22Rv1 (cell line): ENCODE measurements around the gene ZNF324.

Experiments
- H3K27ac ChIP-seq: fragments of 450-650 bp; 2 replicates; pipeline ENCODE4 v1.5.1; 2017
- ZFX ChIP-seq: fragments of 450-650 bp; IDR thresholded peaks from 2 replicates; pipeline ENCODE4 v1.6.1; 2017; ENCODE audit warnings: antibody characterized with exemption, borderline replicate concordance
- TF ChIP-seq, protein P1 (sequence below): fragments of 450-650 bp; IDR thresholded peaks from 2 replicates; pipeline ENCODE4 v1.5.1; 2017; ENCODE audit warnings: mild to moderate bottlenecking

The ZNF324 gene

GRCh38 chr19:58450856-58451357 is 16.0 kb upstream of the ZNF324 start:
- H3K27ac ChIP-seq, result peak overlapping the region; percentile 70

DNA sequence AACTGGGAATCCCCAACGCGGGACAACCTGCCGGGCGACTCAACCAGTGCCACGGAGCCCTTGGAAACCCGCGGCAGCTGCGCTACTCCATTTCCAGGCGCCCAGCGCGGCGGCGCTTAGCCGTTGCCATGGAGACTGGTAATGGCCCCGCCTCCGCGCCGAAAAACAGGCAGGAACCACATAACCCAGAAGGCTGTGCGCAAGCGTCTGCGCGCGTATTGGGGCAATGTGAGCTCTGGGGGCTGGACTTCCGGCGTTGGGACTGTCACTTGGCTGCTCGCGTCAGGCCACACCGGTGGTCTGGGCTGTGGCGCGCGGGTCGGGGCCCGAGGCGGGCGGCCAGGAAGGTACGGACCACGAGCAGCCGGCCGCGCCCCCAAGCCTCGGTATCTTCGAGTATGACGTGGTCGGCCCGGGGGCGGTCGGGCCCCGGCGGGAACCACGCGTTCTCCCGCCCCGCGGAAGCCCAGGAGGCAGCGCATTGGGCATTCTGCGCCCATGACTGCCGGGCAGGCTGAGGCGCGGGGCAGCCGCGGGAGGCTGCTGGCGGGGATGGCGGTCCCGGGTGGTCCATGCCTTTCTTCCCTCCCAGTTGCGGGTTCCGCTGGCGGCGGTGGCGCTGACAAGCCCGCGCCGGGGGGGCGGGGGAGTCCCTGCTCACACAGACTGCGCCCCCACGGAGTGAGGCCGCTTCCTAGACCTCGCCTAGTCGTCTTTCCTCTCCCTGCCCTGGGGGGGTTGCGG is 15.3 kb upstream of the ZNF324 start, which contains the start of gene ZNF324B:
TSS of gene ZNF324B (plus strand) at position 265 of the 744 bp plus-strand sequence. CDS start 2,080 bp downstream, outside the sequence.
- peak within 1 kb of the TSS; percentile 70 for H3K27ac ChIP-seq
- TF ChIP-seq ZFX, result no peak
- TF ChIP-seq, protein P1, sequence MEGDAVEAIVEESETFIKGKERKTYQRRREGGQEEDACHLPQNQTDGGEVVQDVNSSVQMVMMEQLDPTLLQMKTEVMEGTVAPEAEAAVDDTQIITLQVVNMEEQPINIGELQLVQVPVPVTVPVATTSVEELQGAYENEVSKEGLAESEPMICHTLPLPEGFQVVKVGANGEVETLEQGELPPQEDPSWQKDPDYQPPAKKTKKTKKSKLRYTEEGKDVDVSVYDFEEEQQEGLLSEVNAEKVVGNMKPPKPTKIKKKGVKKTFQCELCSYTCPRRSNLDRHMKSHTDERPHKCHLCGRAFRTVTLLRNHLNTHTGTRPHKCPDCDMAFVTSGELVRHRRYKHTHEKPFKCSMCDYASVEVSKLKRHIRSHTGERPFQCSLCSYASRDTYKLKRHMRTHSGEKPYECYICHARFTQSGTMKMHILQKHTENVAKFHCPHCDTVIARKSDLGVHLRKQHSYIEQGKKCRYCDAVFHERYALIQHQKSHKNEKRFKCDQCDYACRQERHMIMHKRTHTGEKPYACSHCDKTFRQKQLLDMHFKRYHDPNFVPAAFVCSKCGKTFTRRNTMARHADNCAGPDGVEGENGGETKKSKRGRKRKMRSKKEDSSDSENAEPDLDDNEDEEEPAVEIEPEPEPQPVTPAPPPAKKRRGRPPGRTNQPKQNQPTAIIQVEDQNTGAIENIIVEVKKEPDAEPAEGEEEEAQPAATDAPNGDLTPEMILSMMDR, result no peak

More at GRCh38 chr19:58450856-58451357, 16.0 kb upstream of the ZNF324 start:
- no peak for TF ChIP-seq ZFX
- TF ChIP-seq, protein P1, result no peak

GRCh38 chr19:58453743-58454142 is 13.1 kb upstream of the ZNF324 start:
- TF ChIP-seq ZFX, result no peak
- TF ChIP-seq, protein P1, result no peak
- H3K27ac ChIP-seq, result no peak overlapping the region

DNA sequence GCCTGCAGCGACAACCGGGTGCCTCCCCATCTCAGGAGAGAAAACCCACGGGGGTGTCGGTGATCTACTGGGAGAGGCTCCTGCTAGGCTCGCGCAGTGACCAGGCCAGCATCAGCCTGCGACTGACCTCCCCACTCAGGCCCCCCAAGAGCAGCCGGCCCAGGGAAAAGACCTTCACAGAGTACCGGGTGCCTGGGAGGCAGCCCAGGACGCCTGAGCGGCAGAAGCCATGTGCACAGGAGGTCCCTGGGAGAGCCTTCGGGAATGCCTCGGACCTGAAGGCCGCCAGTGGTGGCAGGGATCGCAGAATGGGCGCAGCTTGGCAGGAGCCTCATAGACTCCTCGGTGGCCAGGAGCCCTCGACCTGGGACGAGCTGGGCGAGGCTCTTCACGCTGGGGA is 11.6 kb upstream of the ZNF324 start:
- no peak overlapping the region for H3K27ac ChIP-seq
- TF ChIP-seq ZFX, result no peak
- TF ChIP-seq, protein P1, result no peak

DNA sequence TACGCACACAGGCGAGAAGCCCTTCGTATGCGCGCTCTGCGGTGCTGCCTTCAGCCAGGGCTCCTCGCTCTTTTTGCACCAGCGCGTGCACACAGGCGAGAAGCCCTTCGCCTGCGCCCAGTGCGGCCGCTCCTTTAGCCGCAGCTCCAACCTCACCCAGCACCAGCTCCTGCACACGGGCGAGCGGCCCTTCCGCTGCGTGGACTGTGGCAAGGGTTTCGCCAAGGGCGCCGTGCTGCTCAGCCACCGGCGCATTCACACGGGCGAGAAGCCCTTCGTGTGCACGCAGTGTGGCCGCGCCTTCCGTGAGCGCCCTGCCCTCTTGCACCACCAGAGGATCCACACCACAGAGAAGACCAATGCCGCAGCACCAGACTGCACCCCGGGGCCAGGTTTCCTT is 10.8 kb upstream of the ZNF324 start:
- no peak for TF ChIP-seq ZFX
- TF ChIP-seq, protein P1, result no peak

DNA sequence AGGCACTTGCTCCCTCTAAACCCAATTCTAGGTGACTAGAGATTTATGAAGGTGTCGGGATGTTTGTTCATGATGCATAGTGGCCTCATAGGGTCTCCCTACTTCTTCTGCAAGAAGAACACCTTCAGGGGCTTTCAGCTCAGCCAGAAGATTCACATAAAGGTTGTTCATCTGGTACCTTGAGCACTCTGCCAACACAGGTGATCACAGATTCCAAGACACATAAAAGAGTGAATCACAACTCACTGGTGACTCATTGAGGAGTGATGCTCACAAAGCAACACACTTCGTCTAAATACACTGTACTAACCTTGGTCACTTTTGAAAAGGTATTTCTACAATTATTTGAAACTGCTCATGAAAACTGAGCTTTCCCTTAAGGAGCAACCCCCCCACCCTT is 6.8 kb upstream of the ZNF324 start:
- no peak for TF ChIP-seq ZFX
- TF ChIP-seq, protein P1, result no peak
- H3K27ac ChIP-seq, result no peak overlapping the region

More for the DNA sequence above, 10.8 kb upstream of the ZNF324 start:
- H3K27ac ChIP-seq, result no peak overlapping the region
